PC-9 (cell line): ENCODE measurements around the gene NAPB. TPM values are rescaled to one million over a fixed set of nuclear protein-coding genes. Genes with fewer than 3 reads are reported as not detected.

ENCODE experiments used
- BruUV-seq: library from RNA; stranded (reverse); fragments of 400-500 nt; replicated peaks from 2 replicates; lab custom pipeline; 2021; lab: Mats Ljungman, UMichigan
- CTCF ChIA-PET: fragments of 300-600 bp; sonication (Branson Sonifier 250); formaldehyde crosslinking; loops from one replicate; lab custom pipeline; 2022; ENCODE audit warnings: antibody characterized with exemption; lab: Charles Lee
- POLR2A ChIA-PET: fragments of 300-600 bp; sonication (Branson Sonifier 250); formaldehyde crosslinking; loops from one replicate; lab custom pipeline; 2022; ENCODE audit warnings: antibody characterized with exemption; ENCODE audit not compliant: unreplicated experiment; lab: Charles Lee
- DNase-seq, 2 experiments: peaks; one replicate each; pipeline versions ENCODE4 v3.0.0 to v3.0.0-alpha.2; 2015 to 2022; ENCODE audit warnings: mixed read lengths in 1 of 2
- H2AFZ ChIP-seq: fragments of 200-600 bp; sonication (generic); 2 replicates; pipeline ENCODE4 v1.8.1; 2017; ENCODE audit warnings: antibody characterized with exemption
- H3F3A ChIP-seq: fragments of 200-600 bp; sonication (generic); 2 replicates; pipeline ENCODE4 v1.8.1; 2017; ENCODE audit warnings: antibody characterized with exemption, mild to moderate bottlenecking, low read depth; ENCODE audit not compliant: insufficient read depth
- H3K27ac ChIP-seq: fragments of 200-600 bp; sonication (generic); 2 replicates; pipeline ENCODE4 v1.6.1; 2016; ENCODE audit warnings: mixed run types
- H3K27me3 ChIP-seq: fragments of 200-600 bp; sonication (generic); 2 replicates; pipeline ENCODE4 v1.6.1; 2016; ENCODE audit warnings: low read depth, mixed run types; ENCODE audit not compliant: insufficient read depth
- H3K36me3 ChIP-seq: fragments of 200-600 bp; sonication (generic); 2 replicates; pipeline ENCODE4 v1.6.1; 2016; ENCODE audit warnings: low read depth, mixed run types
- H3K4me1 ChIP-seq: fragments of 200-600 bp; sonication (generic); replicated peaks from 2 replicates; pipeline ENCODE4 v1.6.1; 2016; ENCODE audit warnings: mixed run types; ENCODE audit not compliant: insufficient read depth
- H3K4me2 ChIP-seq: fragments of 200-600 bp; sonication (generic); 2 replicates; pipeline ENCODE4 v1.6.1; 2017; ENCODE audit warnings: mixed run types
- H3K4me3 ChIP-seq: fragments of 200-600 bp; sonication (generic); 2 replicates; pipeline ENCODE4 v1.6.1; 2016; ENCODE audit warnings: mixed run types
- H3K79me2 ChIP-seq: fragments of 200-600 bp; sonication (generic); 2 replicates; pipeline ENCODE4 v1.6.1; 2017; ENCODE audit warnings: low read depth, mixed run types
- H3K9me2 ChIP-seq: fragments of 200-600 bp; sonication (generic); 2 replicates; pipeline ENCODE4 v1.8.1; 2017; ENCODE audit warnings: mild to moderate bottlenecking; ENCODE audit not compliant: insufficient read depth
- H3K9me3 ChIP-seq: fragments of 200-600 bp; sonication (generic); 2 replicates; pipeline ENCODE4 v1.8.1; 2016; ENCODE audit warnings: low read depth; ENCODE audit not compliant: insufficient read depth
- H4K20me1 ChIP-seq: fragments of 200-600 bp; sonication (generic); 2 replicates; pipeline ENCODE4 v1.8.1; 2017; ENCODE audit not compliant: insufficient read depth
- CTCF ChIP-seq: fragments of 200-600 bp; sonication (generic); conservative IDR thresholded peaks from 2 replicates; pipeline ENCODE4 v1.6.1; 2017; ENCODE audit warnings: mixed run types, antibody characterized with exemption, mild to moderate bottlenecking, moderate library complexity
- EZH2 ChIP-seq: fragments of 200-600 bp; sonication (generic); IDR thresholded peaks from 2 replicates; pipeline ENCODE4 v1.8.0; 2017; ENCODE audit warnings: antibody characterized with exemption, low read depth
- intact Hi-C: fragments of 100-400 bp; cut with micrococcal nuclease; formaldehyde crosslinking; loops from one replicate; pipeline ENCODE4 v1.10.0; 2022; ENCODE audit not compliant: unreplicated experiment
- total RNA-seq: library from RNA; stranded (reverse); gene quantifications from 2 replicates; pipeline ENCODE4 v1.2.3, GENCODE V29; 2021

Gene NAPB
- total RNA-seq, 1 experiment from 2014 or later: 16.5 TPM

GRCh38 chr20:23367770-23368169 lies 53.5 kb downstream of the NAPB start:
- no peak overlapping the region for H3K4me2 ChIP-seq
- H3F3A ChIP-seq: peaks cover 10% of the 10 kb centered on the region; the same call in 1 of the 2 replicates
- H3K4me3 ChIP-seq: no peak overlapping the region
- H3K36me3 ChIP-seq: peaks cover 11% of the 10 kb centered on the region; the same call in 1 of the 2 replicates
- intact Hi-C loops: no loop called here
- H3K4me1 ChIP-seq: peaks cover 24% of the 10 kb centered on the region
- ChIA-PET POLR2A (interaction anchor here (0.6 kb wide), 1 partner anchor 17 kb away, joined by 6 read pairs; the partner anchor contains the start of gene NXT1), CTCF (no interaction called here)
- no peaks in the 10 kb centered on the region for H3K9me3 ChIP-seq
- H3K79me2 ChIP-seq: peaks cover 57% of the 10 kb centered on the region
- no peaks in the 10 kb centered on the region for H3K9me2 ChIP-seq
- 0 out of 2 replicates have a peak, but pooled peaks cover 13% of the 10 kb centered on the region for H4K20me1 ChIP-seq
- H3K27me3 ChIP-seq: no peaks in the 10 kb centered on the region
- H3K27ac ChIP-seq: no peak overlapping the region
- no peak for DNase-seq
- TF ChIP-seq EZH2 (no peak), CTCF (no peak)
- BruUV-seq: no TSS peak
- H2AFZ ChIP-seq: no peak overlapping the region

GRCh38 chr20:23366384-23366783 lies 54.9 kb downstream of the NAPB start:
- intact Hi-C loops: no loop called here
- Histone ChIP-seq H3K36me3 (peaks cover 11% of the 10 kb centered on the region; the same call in 1 of the 2 replicates), H3K4me1 (peaks cover 24% of the 10 kb centered on the region), H3F3A (peaks cover 10% of the 10 kb centered on the region; the same call in 1 of the 2 replicates), H2AFZ (no peak overlapping the region), H3K9me3 (no peaks in the 10 kb centered on the region), H4K20me1 (0 out of 2 replicates have a peak, but pooled peaks cover 13% of the 10 kb centered on the region), H3K27ac (no peak overlapping the region), H3K9me2 (no peaks in the 10 kb centered on the region), H3K27me3 (no peaks in the 10 kb centered on the region), H3K4me2 (peak overlapping the region; percentile 21), H3K79me2 (peaks cover 62% of the 10 kb centered on the region), H3K4me3 (no peak overlapping the region)
- ChIA-PET POLR2A (interaction anchor here (0.5 kb wide), 1 partner anchor 205 kb away, joined by 4 read pairs; no protein-coding TSS in a partner anchor), CTCF (no interaction called here)
- TF ChIP-seq EZH2: no peak
- no peak for TF ChIP-seq CTCF
- no TSS peak for BruUV-seq
- no peak for DNase-seq

GRCh38 chr20:23365390-23366165 lies 55.7 kb downstream of the NAPB start:
- Histone ChIP-seq H3K4me3 (no peak overlapping the region), H4K20me1 (0 out of 2 replicates have a peak, but pooled peaks cover 13% of the 10 kb centered on the region), H3K79me2 (peaks cover 62% of the 10 kb centered on the region), H3K4me1 (peaks cover 29% of the 10 kb centered on the region), H3K27me3 (no peaks in the 10 kb centered on the region), H3K4me2 (peak overlapping the region; percentile 21), H3K9me3 (no peaks in the 10 kb centered on the region), H3F3A (peaks cover 15% of the 10 kb centered on the region), H3K9me2 (no peaks in the 10 kb centered on the region), H3K36me3 (peaks cover 7% of the 10 kb centered on the region; the same call in 1 of the 2 replicates), H2AFZ (no peak overlapping the region), H3K27ac (no peak overlapping the region)
- ChIA-PET POLR2A (no interaction called here), CTCF (no interaction called here)
- intact Hi-C loops: no loop called here
- TF ChIP-seq EZH2 (no peak), CTCF (no peak)
- DNase-seq: no peak
- no TSS peak for BruUV-seq
